ENCODE results near the gene TACSTD2.
"Not testable (repeated sequence)": the region's sequence is repeated elsewhere in the genome, so short reads cannot be mapped to it uniquely, and the experiment has no call there.

TACSTD2 gene

GRCh38 chr1:58583496-58583895 lies 6.4 kb upstream of the TACSTD2 start (continued):
- TF ChIP-seq PRDM10 (tag by site-specific recombination; IDR thresholded peaks at IDR 0.05) (no peak), OVOL3 (tag by site-specific recombination; IDR thresholded peaks at IDR 0.05) (no peak), ZNF155 (tag by site-specific recombination; IDR thresholded peaks at IDR 0.05) (no peak), ZNF280D (tag by site-specific recombination; IDR thresholded peaks at IDR 0.05) (no peak), ZNF433 (tag by site-specific recombination; IDR thresholded peaks at IDR 0.05; ENCODE audit: low read depth) (no peak)

- CTCF ChIA-PET; H3K4me3 ChIP-seq (ENCODE audit: low read depth, low read length); H3K9me3 ChIP-seq (ENCODE audit: control insufficient read depth, insufficient read depth, low read depth, low read length); H3K27ac ChIP-seq (ENCODE audit: extremely low read depth, low read depth, low read length); H3K4me1 ChIP-seq (ENCODE audit: control insufficient read depth, insufficient read depth, low read length); H3K36me3 ChIP-seq (ENCODE audit: control insufficient read depth in 2 of 2, insufficient read depth in 1 of 2, low read length in 2 of 2); POLR2A ChIA-PET: not testable (repeated sequence)
These were observed 5.1 kb upstream of the TACSTD2 start for GRCh38 chr1:58582143-58582542.

GRCh38 chr1:58581641-58582040 lies 4.6 kb upstream of the TACSTD2 start:
- Histone ChIP-seq H3K9me3 (ENCODE audit: control insufficient read depth, insufficient read depth, low read depth, low read length) (no peaks in the 10 kb centered on the region), H3K4me1 (ENCODE audit: control insufficient read depth, insufficient read depth, low read length) (no peaks in the 10 kb centered on the region), H3K36me3 (ENCODE audit: control insufficient read depth in 2 of 2, insufficient read depth in 1 of 2, low read length in 2 of 2) (no peaks in the 10 kb centered on the region), H3K4me3 (ENCODE audit: low read depth, low read length) (no peak overlapping the region), H3K27ac (ENCODE audit: extremely low read depth, low read depth, low read length) (no peak overlapping the region)
- CTCF ChIA-PET: no interaction called here
- POLR2A ChIA-PET: no interaction called here
- no peak for TF ChIP-seq ZBTB10 (tag by site-specific recombination; IDR thresholded peaks at IDR 0.05)
- TF ChIP-seq ZXDB (tag by site-specific recombination; IDR thresholded peaks at IDR 0.05): no peak
- TF ChIP-seq ZIC2 (tag by site-specific recombination; IDR thresholded peaks at IDR 0.05): no peak
- TF ChIP-seq ZNF658 (tag by site-specific recombination; IDR thresholded peaks at IDR 0.05): no peak
- TF ChIP-seq ZNF18 (tag by site-specific recombination; IDR thresholded peaks at IDR 0.05): no peak
- no peak for TF ChIP-seq EGR2 (tag by site-specific recombination; IDR thresholded peaks at IDR 0.05; ENCODE audit: low read depth)
- TF ChIP-seq ZNF677 (tag by site-specific recombination; IDR thresholded peaks at IDR 0.05): no peak
- TF ChIP-seq ZNF692 (tag by site-specific recombination; IDR thresholded peaks at IDR 0.05): no peak
- no peak for TF ChIP-seq PRDM1 (tag by site-specific recombination; IDR thresholded peaks at IDR 0.05)
- no peak for TF ChIP-seq ZNF514 (tag by site-specific recombination; IDR thresholded peaks at IDR 0.05)
- TF ChIP-seq ZNF155 (tag by site-specific recombination; IDR thresholded peaks at IDR 0.05): no peak
- TF ChIP-seq ZNF184 (tag by site-specific recombination; IDR thresholded peaks at IDR 0.05): no peak
- no peak for TF ChIP-seq ZBTB11 (tag by site-specific recombination; conservative IDR thresholded peaks at IDR 0.05; ENCODE audit: low read depth)
